ENCODE measurements around the gene ADGRA3.
"Not testable (repeated sequence)": the region's sequence is repeated elsewhere in the genome, so short reads cannot be mapped to it uniquely, and the experiment has no call there.

Gene ADGRA3

GRCh38 chr4:22428441-22428840, 87.4 kb downstream of the ADGRA3 start:
- no peak for DNase-seq

DNA sequence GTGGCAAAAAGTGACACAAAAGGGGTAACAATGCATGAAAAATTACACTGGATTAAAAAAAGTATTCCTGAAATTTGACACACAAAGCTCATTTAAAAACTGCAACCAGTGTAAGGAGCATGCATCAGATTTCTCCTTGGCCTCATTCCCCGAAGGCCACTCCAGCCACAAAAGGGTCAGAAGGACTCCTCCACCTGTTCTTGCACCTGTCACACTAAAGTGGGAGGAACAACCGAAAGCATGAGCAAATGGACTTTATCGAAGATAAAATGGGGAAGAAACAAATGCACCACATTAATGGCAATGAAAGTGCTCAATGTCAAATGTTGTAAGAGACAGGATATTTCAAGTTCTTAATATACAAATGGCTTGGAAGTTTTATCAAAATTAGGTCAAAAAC, 88.2 kb downstream of the ADGRA3 start:
- no peak for DNase-seq

DNA sequence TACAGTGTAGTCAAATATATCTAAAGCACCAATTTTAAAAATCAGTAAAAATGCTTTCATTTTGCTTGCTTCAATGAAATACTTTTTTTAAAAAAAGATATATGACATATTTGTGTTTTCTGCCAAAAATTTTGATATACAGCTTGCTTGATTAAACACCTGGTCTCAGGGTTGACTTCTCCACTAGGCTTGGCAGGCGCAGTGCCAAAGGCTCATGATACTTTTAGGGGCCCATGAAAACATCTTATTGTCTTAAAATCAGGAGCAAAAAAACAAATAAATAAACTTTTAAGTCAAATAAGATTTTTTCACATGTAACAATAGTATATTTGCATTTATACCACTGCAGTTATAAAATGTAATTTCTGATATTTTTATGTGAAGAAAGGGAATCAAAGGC, 95.6 kb downstream of the ADGRA3 start:
- no peak for DNase-seq

DNA sequence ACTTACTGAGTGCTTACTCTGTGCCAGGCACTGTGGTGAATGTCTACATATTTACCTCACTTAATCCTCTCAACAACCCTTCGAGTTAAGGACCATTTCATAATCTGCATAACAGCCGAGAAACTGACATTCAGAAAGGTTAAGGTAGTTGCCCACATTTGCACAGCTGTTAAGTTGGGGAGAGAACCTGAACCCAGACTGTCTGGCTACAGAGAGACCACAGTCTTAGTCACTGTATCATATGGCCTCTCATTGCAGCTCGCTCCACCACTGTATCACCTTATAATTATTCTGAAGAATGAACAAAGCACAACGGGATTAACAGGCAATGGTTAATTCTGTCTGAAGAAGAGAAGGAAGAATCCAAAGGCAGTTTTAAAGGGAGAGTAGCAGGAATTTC, 98.5 kb downstream of the ADGRA3 start:
- DNase-seq, result no peak

DNA sequence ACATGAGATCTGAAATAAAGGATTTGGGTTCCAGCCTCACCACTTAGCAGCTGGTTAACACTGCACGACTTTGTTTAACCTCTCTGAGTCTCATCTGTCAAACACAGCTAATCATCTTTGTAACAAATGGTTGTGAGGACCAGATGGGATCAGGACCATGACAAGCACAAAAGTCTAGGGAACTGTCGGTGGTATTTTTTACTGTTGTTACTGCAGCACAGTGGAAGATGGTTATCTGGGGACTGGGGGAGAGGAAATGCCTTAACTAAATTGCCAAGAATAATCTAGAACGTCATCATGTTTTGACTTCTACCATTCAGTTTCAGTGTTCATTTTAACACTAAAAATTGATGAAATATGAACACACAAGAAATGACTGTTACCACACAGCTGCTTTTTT, 99.5 kb downstream of the ADGRA3 start:
- no peak for DNase-seq

GRCh38 chr4:22414833-22415232, 101.0 kb downstream of the ADGRA3 start:
- no peak for DNase-seq

- DNase-seq, result no peak
Observed at GRCh38 chr4:22413471-22413870, 102.4 kb downstream of the ADGRA3 start.

GRCh38 chr4:22412013-22412412, 103.9 kb downstream of the ADGRA3 start:
- DNase-seq, result no peak

- DNase-seq, result no peak
Observed at GRCh38 chr4:22410645-22411247, 105.1 kb downstream of the ADGRA3 start.

DNA sequence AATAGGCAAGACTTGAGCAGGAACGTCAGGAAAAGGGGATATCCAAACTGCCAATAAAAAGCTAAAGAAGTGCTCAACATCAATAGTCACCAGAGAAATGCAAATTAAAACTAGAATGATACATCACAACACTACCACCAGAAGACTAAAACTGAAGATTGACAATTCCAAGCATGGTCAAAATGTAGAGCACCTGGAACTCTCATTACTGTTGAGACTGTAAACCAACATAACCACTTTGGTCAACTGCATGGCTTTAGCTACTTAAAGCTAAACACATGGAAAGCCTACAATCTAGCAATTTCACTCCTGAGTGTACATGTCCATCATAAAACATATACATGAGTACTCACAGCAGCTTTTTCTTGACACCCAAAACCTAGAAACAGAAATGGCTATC, 107.4 kb downstream of the ADGRA3 start:
- no peak for DNase-seq

GRCh38 chr4:22407361-22407760, 108.5 kb downstream of the ADGRA3 start:
- DNase-seq, result no peak

- DNase-seq, result no peak
Observed at GRCh38 chr4:22398671-22399070, 117.2 kb downstream of the ADGRA3 start.

DNA sequence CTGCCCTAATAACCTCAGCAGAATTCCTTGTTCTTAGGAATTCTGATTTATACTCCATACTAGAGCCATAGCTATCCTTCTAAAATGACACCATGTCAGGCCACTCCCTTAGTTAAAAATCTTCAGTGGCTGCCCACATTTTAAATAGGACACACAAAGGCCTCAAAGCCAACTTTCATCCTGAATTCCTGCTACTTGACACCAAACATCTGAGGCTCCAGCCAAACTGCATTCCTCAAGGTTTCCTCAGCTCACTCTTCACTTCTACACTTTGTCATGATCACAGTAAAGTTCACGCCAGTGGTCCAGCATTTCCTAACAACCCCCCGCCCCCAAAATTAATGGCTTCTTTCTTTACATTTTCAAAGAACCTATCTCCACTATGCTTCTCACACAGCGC, 124.3 kb downstream of the ADGRA3 start:
- no peak for DNase-seq

- peak; percentile 38 for DNase-seq
Observed at GRCh38 chr4:22389240-22389870, 126.5 kb downstream of the ADGRA3 start.

DNA sequence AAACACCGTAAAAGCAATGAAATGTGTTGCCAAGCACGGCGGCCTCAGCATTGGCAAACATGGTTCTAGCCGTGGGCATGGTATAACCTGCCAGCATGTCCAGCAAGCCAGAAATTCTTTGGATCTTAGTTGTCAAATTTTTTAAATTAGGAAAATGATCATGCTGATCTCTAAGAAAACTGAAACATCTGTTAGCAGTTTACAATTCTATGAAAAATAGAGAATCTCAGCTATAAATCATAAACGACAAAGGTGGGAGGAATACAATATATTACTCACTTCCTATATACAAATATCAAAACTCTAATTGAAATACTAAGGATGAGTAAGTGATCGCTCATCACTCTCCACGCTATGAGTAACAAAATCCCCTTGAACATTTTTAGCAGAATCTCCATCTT, 130.3 kb downstream of the ADGRA3 start:
- no peak for DNase-seq

DNA sequence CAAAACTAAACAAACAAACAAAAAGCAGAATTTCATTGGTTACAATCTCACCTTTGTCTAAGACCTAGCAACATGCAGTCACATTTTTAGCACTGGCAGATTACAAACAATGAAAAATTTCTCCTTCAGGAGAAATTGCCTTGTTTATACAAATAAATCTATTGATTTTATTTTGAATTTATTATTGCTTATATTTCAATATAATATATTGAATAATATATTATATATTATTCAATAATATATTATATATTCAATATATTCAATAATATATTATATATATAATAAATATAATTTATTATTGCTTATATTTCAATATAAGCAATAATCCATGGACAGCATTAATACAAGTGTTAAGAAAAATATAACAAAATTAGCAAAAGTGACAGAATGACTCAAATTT, 131.7 kb downstream of the ADGRA3 start:
- DNase-seq, result no peak

DNA sequence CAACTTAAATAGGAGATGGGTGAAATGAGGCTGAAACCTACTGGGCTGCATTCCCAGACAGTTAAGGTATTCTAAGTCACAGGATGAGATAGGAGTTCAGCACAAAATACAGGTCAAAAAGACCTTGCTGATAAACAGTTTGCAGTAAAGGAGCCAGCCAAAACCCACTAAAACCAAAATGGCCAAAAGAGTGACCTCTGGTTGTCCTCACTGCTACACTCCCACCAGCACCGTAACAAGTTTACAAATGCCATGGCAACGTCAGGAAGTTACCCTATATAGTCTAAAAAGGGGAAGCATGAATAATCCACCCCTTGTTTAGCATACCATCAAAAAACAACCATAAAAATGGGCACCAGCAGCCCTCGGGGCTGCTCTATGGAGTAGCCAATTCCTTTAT, 133.7 kb downstream of the ADGRA3 start:
- not testable (repeated sequence) for DNase-seq

DNA sequence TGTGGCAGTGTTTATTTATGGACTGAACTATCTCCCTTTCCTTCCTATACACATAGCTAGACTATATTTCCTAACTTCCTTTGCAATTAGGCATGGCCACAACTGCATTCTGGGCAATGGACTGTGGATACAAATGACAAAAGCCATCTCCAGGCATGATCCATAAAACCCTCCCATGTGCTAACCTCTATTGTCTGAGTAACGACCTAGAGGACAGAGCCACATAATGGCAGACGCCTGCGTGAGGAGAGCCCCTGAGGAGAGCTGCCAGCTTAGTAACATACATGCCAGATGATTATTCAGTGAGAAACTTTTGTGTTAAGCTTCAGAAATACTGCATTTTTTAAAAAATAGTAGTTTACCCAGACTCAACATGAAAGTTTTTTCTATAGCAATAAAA, 142.9 kb downstream of the ADGRA3 start:
- DNase-seq, result no peak

GRCh38 chr4:22369901-22370562, 145.8 kb downstream of the ADGRA3 start:
- no peak for DNase-seq

GRCh38 chr4:22363787-22364186, 152.1 kb downstream of the ADGRA3 start:
- no peak for DNase-seq

DNA sequence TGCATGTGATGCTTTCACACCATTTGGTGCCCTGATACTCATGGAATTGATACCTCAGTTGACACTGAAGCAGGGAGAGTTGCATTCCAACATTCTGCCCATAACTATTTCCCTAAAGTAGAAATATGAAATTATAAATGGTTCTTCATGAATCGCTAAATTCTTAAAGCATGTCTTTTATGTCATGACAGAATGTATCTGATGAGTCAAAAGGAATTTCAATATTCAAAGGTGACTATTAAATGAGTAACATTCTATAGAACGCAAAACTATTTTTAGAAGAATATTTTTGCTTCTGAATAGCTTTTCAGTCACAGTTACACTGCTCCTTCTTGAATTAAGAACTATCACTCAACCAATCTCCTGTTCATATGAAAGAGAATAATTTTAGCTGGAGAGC, 152.8 kb downstream of the ADGRA3 start:
- no peak for DNase-seq

- DNase-seq, result no peak
Observed at GRCh38 chr4:22356987-22357596, 158.8 kb downstream of the ADGRA3 start.

GRCh38 chr4:22348410-22348809, 167.5 kb downstream of the ADGRA3 start:
- DNase-seq, result no peak

DNA sequence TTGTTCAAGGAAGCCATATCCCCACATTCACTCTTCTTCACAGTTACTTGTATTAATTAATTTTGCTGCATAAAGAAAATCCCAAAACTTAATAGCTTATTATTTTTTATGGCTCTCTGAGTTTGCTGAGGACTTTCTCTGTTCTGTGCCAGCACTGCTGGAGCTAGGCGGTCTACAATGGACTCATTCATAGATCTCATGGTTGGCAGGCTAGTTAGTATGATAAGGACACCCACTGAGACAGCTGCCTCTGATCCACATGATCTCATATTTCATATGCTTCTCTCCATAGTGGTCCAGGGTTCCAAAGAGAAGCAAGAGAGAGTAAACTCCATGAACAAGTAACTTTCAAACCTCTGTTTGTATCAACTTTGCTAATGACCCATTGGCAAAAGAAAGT, 170.2 kb downstream of the ADGRA3 start:
- no peak for DNase-seq

Data from stimulated activated CD4-positive, alpha-beta T cell treated with anti-CD3 and anti-CD28 coated beads, Interleukin-4, amount 100 ng/mL, for 24 hours (primary cell).